NCI-H2081 (cell line): ENCODE data around the gene OR51G2.
"Not testable (repeated sequence)": the region's sequence is repeated elsewhere in the genome, so short reads cannot be mapped to it uniquely, and the experiment has no call there.

Experiments
- DNase-seq, 2 experiments: peaks; one replicate each; lab custom pipeline; 2025; lab: John Stamatoyannopoulos, UW

OR51G2 gene, protein sequence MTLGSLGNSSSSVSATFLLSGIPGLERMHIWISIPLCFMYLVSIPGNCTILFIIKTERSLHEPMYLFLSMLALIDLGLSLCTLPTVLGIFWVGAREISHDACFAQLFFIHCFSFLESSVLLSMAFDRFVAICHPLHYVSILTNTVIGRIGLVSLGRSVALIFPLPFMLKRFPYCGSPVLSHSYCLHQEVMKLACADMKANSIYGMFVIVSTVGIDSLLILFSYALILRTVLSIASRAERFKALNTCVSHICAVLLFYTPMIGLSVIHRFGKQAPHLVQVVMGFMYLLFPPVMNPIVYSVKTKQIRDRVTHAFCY

DNA sequence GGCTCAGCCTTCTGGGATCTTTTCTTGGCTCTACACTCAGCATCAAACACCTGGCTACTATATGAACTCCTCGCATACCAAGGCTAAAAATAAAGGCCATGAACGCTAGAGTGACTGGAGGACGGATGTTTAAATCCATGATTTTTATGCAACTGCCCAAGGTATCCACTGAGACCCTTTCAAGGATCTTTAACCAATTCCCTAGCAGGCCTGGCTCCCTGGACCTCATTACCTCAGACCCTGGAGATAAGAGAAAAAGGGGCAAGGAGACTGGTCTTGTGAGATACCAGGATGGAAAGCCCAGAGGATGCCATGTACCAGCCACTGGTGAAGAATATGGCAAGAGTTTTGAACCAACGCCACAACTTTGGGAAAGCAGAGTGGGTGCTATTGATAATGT lies at the start of gene OR51G2:
Gene OR51G2, minus strand, starts transcription at position 101 of the 400 bp plus-strand sequence. CDS start 3,687 bp downstream, outside the sequence.
- DNase-seq, result no peak

DNA sequence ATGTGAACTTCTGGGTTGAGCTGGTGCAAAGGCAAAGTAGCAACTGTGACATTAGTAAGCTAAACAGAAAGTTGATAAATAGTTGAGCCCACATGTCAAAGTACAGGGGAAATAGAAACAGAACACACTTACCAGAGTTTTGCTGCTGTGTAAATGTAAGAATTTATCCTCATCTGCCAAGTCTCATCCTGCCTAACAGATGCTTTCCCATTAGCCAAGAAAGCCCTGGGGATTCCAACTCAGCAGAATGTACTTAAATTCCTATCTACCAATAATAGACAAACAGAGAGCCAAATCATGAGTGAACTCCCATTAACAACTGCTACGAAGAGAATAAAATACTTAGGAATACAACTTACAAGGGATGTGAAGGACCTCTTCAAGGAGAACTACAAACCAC lies 43.7 kb upstream of the OR51G2 start:
- DNase-seq, result no peak

DNA sequence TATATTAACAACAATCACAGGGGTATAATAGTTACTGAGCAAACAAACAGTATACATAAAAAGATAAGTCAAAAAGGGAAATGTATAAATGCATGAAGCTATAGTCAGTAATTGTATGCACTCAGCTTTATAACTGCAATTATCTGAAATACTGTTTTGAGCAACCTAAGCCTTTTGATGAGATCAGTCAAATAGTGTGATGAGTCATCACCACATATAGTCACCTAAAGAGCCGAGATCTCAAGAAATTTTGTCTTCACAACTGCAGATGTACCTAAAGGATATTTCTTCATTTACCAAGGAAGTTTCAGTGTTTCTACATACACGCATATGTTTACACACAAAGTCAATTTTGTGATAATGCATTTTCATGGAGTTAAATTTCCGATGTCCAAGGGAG lies 41.7 kb upstream of the OR51G2 start:
- DNase-seq, result peak in 1 of 2 experiments; percentile 55

DNA sequence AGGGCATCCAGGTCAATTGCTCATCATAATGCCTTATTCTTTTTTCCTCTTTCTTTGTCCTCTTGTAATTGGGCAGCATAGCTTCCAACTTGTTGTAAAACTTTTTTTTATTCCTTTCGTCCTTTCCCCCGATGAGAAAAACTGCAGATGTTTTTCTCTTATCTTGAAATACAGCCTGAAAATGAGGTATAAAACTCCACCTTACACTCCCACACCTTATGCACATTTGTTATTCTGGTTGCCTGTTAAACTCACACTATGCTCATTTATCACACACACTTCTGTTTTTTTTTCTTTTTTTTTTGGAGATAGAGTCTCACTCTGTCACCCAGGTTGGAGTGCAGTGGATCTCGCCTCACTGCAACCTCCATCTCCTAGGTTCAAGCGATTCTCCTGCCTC lies 38.2 kb upstream of the OR51G2 start:
- DNase-seq, result no peak

DNA sequence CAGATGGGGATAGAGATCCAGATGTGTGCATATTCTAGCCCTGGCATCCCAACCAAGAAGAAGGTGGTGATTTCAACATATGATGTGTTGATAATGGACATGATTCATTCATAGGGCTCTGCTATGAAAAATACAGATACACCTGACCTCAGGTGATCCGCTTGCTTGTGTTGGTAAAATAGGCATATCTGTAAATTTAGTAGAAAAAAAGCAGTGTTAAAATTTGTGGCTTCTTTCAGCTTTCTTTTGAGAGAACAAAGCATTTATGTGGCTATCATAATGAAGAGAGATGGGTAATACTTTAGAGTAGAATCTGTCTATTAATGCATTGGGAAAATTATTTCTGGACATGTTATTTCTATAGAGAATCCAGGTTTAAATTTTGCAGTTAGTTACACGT lies 36.5 kb upstream of the OR51G2 start, which contains the start of gene OR51A2:
Gene OR51A2, minus strand, starts transcription at position 101 of the 400 bp plus-strand sequence. Its CDS starts 0 bp downstream, at position 101.
- DNase-seq, result not testable (repeated sequence)

DNA sequence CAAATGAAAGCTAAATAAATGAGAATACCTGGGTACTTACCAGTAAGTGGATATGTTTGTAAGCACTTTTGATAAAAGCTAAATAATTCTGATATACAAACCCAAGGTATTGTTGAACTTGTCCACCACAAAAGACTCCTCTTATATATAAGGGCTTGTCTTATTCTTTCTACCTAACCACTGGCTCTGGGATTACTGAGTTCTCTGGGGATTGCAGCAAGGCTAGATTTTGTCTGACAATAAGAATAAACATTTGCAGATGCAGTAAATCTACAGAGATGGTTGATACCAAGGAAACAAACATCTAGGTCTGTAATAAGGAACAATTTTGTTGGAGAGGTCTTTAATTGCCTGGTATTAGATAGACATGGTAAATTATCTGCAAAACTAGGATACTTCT lies 28.4 kb upstream of the OR51G2 start, which contains the start of gene OR51A4:
Gene OR51A4, minus strand, starts transcription at position 101 of the 400 bp plus-strand sequence. CDS start 505 bp downstream, outside the sequence.
- DNase-seq, result no peak

DNA sequence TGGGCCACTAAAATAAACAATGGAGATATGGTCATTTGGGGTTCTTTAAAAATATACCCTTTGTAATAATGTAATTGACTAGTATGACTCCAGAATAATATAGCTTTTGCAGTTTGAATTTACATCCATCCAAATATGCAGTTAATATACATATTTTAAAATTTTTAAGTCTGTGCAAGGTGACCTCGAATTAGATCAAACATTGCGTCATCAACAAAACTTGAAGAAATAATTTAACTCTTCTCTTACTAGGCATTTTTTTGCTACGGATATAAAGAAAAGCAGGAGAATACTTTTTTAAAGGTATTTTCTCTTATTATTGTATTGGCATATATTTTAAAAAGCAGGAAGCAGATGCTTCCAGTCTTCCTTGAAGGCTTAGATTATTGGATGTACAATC lies 17.6 kb upstream of the OR51G2 start:
- no peak for DNase-seq

DNA sequence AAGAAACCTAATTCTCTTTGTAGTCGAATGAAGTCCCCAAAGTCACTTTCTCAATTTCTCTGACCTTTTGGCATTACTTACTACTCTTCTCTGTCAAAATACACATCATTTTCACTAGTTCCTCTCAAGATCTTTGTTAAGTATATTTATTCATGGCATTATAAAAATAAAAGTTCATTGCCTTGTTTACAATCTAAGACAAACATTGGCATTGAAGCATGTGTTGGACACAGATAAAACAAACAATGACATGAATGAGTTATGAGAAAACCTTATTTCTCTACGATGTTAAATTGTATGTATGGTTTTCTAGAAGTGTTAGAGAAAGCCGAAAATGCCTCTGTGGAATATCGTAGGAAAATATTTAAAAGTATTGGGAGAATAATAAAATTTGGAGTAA lies 13.6 kb upstream of the OR51G2 start:
- DNase-seq, result no peak

DNA sequence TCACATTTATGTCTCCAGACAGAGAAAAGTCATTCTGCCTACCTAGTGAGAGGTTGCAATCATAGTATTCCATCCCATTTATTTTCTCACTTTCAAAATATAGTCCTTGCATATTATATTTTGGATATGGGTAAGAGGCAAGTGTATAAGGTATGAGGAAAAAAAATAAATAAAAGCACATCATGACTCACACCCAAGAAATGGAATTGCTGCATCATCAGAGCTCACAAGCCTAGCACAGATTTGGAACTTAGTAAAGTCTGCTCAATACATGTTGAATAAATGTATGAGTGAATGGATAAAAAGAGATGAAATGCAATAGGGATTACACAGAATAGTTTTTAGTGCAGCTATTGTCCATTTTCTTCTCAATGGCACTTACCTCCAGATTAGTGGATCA lies 7.5 kb upstream of the OR51G2 start:
- no peak for DNase-seq

DNA sequence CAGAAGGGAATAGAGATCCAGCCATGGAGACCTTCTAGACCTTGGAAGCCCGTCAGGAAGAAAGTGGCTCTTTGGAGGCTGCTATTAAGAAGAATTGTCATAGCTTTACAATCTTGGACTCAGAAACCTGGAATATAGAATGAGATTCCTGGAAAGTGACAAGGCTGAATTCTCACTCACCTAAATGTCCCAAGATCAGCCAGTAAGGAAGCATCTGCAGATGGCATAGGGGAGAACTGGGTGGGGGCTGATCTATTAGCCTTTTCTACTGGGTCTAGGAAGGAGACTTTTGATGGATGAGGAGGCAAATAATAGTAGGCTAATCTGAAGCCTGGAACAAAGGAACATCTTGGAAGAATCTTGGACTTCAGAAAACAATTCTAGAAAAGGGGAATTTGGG lies 5.1 kb upstream of the OR51G2 start, which contains the start of gene OR51G1:
Gene OR51G1, minus strand, starts transcription at position 101 of the 400 bp plus-strand sequence. Its CDS starts 0 bp downstream, at position 101.
- no peak for DNase-seq

DNA sequence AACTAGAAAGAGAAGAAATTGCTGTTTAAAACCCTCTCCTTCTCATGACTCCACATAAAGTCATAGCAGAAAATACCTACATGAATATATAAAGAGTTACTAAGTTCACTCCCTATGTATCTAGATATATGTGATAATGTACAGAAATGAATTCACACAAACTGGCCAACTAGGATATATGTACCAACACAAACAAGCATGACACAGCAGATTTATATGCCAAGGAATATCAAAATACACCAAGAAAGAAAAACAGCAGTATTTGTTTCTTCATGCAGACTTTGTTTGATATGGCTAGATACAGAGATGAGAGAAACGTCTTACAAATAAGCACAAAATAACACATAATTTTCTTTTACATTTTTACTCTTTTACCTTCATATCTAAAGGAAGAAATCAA lies 3.2 kb upstream of the OR51G2 start:
- DNase-seq, result no peak

DNA sequence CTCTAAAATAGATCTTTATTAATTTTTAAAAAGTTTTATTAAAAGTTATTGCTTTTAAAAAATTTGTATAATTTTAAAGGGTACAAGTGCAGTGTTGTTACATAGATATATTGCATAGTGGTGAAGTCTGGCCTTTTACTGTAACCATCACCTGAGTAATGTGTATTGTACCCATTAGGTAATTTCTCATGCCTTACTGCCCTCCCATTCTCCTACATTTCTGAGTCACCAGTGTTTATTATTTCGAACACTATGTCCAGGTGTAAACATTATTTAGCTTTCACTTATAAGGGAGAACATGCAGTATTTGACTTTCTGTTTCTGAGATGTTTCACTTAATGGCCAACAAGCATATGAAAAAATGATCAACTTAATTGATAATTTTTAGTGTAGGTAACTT lies 2.6 kb upstream of the OR51G2 start:
- no peak for DNase-seq

DNA sequence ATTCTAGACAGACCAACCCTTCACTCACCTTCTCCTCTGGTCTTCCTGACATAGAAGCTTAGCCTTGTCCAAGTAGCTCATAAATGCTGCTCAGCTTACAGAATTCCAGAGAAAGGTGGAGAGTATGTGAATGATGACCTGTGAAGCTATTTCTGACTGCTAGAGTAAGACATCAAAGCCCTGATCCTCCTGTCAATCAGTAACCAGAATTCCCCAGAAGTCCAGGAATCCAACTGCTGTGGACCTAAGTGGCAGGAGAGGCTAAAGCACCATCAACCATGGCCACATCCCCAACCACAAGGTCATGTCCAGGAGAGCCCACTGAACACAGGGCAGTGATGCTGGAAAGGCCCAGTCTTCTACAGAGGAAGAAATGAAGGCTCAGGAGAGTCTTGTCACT lies 2.6 kb downstream of the OR51G2 start:
- no peak for DNase-seq

DNA sequence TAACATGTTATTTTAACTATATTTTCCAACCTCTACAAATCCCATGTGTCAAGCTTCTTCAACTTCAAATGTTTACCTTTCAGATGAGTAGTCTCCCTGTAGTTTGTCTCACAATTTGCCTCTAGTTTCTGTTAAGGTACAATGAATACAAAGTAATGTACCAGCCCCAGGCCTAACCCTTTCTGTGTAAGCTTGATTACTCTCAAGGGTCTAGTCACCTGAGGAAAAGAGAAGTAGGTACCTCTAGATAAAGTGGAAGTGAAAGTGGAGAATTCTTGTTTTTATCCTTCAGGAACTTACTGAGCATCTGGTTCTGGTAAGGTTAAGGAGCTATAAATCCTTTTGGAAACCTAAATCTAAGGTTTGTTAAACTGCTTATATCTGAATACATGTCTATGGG lies 15.7 kb downstream of the OR51G2 start, which contains the start of gene OR51A7:
Gene OR51A7, plus strand, starts transcription at position 300 of the 400 bp plus-strand sequence. CDS start 3,587 bp downstream, outside the sequence.
- no peak for DNase-seq

DNA sequence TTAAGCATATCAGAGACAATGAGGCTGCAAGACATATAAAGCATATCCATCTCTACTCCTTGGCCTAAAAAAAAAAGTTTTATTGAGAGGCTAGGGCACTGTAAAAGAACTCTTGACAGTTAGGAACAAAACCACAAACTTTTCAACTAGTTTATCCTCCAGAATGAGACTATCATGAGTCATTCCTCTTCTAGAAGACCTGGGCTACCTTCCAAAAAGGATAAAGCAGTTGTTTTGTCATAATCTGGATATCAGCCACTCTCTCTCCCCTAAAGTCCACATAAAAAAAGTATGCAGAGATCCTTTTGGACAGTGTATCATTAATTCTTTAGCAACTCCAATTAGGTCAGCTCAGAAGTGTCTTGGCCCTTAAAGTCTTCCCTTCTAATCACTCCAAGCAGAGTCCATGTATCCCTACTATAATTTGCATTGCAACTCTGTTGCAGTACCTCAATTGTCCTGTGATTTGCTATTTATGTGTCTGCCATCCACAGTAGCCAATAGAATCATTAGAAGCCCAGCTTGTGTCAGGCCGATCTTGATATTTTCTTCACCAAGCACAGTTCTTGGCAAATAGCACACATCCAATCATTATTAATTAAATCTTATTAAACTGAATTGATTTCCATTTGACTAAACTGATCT lies 27.0 kb downstream of the OR51G2 start:
- DNase-seq, result no peak

DNA sequence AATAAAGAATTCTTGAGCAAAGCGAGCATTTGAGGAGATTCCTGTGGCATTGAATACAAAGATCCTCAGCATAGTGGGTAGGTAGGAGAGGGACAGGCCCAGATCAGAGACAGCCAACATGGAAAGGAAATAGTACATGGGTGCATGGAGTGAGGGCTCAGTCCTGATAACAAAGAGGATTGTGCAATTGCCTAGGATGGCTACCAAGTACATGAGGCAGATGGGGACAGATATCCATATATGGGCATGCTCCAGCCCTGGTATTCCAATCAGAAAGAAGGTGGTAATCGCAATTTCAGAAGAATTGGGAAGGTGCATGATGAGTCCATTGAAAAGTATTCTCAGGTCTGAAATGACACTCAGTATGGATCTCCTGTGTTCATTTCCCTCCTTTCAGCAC lies 28.9 kb downstream of the OR51G2 start:
- DNase-seq, result no peak

DNA sequence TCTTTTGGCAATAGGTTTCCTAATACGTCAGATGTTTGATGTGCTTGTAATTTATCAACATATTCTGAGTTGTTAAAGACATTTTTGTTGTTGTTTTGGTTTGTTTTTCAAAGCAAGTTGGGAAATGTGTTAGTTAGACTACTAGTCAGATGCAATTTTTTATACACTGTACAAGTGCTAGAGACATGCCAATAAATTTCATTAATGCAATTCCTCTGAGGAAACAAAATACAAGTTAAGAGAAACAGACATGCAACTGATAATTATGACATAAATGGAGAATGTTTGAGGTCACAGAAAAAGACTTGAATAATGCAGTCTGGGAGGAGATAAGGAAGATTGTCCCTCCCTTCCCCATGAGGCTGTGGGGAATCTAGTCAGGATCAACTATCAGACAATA lies 31.6 kb downstream of the OR51G2 start:
- no peak for DNase-seq

DNA sequence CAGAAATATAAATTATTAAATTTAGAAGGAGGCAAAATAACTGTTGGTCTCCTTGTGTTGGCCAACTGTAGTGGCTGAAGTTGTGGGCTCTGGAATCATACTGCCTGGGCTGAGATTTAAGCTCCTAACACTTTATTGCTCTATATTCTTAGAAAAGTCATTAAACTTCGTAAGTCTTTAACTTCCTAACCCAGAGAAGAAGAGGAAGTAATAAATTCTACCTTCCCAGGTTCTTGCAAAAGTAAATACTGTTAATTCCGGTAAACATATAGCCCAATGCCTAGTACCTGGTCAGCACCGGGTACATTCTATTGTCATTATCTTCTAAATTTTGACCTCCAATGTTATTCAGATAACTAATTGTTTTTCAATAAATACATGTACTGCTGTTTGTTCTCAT lies 33.0 kb downstream of the OR51G2 start:
- DNase-seq, result no peak

DNA sequence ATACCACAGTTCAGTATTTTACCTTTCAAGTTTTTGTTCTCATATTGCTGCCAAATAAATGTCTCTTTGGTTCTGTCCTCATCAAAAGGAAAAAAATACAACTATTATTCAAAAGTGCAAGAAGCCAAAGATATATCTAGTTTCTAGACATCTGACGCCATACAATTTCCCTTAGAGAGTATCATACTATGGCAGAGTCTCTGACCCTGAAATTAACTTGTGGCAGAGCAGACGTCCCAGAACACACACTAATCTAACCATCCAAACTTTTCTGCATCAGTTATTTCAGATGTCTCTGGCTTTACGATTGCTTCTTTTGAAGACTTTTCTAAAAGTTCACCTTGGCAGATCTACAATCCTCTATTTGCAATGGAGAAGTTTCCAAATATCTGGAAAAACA lies 34.8 kb downstream of the OR51G2 start:
- DNase-seq, result no peak

DNA sequence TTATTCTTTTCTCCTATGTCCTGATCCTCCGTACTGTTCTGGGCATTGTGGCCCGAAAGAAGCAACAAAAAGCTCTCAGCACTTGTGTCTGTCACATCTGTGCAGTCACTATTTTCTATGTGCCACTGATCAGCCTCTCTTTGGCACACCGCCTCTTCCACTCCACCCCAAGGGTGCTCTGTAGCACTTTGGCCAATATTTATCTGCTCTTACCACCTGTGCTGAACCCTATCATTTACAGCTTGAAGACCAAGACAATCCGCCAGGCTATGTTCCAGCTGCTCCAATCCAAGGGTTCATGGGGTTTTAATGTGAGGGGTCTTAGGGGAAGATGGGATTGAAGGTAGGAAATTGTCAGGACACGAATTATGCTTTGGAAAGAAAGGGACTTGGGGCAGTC lies 36.6 kb downstream of the OR51G2 start:
- DNase-seq, result peak in 1 of 2 experiments; percentile 72

DNA sequence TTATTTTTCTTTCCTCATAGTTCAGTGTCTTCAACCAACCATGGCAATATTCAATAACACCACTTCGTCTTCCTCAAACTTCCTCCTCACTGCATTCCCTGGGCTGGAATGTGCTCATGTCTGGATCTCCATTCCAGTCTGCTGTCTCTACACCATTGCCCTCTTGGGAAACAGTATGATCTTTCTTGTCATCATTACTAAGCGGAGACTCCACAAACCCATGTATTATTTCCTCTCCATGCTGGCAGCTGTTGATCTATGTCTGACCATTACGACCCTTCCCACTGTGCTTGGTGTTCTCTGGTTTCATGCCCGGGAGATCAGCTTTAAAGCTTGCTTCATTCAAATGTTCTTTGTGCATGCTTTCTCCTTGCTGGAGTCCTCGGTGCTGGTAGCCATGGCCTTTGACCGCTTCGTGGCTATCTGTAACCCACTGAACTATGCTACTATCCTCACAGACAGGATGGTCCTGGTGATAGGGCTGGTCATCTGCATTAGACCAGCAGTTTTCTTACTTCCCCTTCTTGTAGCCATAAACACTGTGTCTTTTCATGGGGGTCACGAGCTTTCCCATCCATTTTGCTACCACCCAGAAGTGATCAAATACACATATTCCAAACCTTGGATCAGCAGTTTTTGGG lies 37.2 kb downstream of the OR51G2 start, which contains the start of gene OR51T1:
Gene OR51T1, plus strand, starts transcription at position 41 of the 641 bp plus-strand sequence. Its CDS starts 0 bp downstream, at position 41.
- DNase-seq, result peak; percentile 30 to 70

DNA sequence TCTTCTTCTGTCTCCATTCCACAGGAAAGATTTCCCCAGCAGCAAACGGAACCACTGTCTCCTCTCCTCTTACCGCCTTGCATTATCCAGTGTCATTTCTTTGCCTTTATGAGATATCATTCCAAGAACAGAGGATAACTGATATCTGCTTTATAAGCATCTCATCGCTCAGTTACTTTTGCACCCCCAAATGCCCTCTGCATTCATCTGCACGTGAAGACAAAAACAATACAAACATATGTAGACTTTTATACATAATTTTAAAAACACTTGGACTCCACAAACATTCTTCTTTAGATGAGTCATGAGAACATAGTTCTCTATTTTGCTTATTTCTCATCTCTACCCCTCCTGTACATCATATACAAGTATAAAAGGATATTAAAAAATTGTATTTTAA lies 38.0 kb downstream of the OR51G2 start:
- no peak for DNase-seq

DNA sequence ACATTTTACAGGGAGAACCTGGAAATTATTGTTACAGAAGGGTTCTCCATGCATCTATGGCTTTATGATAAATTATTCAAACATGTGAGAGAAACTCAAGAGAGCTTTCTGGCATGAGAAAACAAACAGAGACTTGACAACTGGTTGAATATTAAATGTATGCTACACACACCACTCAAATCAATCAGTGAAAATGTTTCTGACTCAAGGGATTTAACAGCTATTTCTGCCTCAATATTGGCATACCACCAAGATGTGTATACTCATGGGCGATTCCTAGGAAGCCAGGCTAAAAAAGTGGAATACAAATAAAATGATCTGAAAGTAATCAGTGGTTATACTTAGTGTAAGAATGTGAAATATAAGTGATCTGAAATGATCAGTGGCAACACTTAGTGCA lies 53.3 kb downstream of the OR51G2 start:
- no peak for DNase-seq
